ENCODE results near the gene FNIP1.
"Not testable (repeated sequence)": the region's sequence is repeated elsewhere in the genome, so short reads cannot be mapped to it uniquely, and the experiment has no call there.

DNA sequence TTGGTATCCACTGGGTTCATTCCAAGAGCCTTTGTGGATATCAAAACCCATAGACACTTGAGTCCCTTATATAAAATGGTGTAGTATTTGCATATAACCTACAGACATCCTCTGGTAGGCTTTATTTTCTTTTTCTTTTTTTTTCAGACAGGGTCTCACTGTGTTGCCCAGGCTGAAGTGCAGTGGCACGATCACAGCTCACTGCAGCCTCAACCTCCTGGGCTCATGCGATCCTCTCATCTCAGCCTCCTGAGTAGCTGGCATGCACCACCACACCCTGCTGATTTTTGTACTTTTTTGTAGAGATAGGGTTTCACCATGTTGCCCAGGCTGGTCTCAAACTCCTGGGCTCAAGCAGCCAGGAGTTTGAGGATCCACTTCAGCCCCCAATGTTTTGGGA, 175.7 kb downstream of the FNIP1 start:
- TF ChIP-seq POLR2A, EP300, POLR2AphosphoS5 (IDR thresholded peaks at IDR 0.05): not testable (repeated sequence)
- TF ChIP-seq, protein P1, sequence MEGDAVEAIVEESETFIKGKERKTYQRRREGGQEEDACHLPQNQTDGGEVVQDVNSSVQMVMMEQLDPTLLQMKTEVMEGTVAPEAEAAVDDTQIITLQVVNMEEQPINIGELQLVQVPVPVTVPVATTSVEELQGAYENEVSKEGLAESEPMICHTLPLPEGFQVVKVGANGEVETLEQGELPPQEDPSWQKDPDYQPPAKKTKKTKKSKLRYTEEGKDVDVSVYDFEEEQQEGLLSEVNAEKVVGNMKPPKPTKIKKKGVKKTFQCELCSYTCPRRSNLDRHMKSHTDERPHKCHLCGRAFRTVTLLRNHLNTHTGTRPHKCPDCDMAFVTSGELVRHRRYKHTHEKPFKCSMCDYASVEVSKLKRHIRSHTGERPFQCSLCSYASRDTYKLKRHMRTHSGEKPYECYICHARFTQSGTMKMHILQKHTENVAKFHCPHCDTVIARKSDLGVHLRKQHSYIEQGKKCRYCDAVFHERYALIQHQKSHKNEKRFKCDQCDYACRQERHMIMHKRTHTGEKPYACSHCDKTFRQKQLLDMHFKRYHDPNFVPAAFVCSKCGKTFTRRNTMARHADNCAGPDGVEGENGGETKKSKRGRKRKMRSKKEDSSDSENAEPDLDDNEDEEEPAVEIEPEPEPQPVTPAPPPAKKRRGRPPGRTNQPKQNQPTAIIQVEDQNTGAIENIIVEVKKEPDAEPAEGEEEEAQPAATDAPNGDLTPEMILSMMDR (IDR thresholded peaks at IDR 0.05): not testable (repeated sequence)
